GM21360 (cell line): Measurements from ENCODE around the gene SLC49A4.
"Not testable (repeated sequence)": the region's sequence is repeated elsewhere in the genome, so short reads cannot be mapped to it uniquely, and the experiment has no call there.

Experiments
- ATAC-seq: cut with Tn5 transposase; IDR thresholded peaks from one replicate; pipeline ENCODE4 v1.9.1; 2021; ENCODE audit warnings: mild to moderate bottlenecking, moderate library complexity; ENCODE audit not compliant: unreplicated experiment

The SLC49A4 gene, protein sequence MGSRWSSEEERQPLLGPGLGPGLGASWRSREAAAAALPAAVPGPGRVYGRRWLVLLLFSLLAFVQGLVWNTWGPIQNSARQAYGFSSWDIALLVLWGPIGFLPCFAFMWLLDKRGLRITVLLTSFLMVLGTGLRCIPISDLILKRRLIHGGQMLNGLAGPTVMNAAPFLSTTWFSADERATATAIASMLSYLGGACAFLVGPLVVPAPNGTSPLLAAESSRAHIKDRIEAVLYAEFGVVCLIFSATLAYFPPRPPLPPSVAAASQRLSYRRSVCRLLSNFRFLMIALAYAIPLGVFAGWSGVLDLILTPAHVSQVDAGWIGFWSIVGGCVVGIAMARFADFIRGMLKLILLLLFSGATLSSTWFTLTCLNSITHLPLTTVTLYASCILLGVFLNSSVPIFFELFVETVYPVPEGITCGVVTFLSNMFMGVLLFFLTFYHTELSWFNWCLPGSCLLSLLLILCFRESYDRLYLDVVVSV

DNA sequence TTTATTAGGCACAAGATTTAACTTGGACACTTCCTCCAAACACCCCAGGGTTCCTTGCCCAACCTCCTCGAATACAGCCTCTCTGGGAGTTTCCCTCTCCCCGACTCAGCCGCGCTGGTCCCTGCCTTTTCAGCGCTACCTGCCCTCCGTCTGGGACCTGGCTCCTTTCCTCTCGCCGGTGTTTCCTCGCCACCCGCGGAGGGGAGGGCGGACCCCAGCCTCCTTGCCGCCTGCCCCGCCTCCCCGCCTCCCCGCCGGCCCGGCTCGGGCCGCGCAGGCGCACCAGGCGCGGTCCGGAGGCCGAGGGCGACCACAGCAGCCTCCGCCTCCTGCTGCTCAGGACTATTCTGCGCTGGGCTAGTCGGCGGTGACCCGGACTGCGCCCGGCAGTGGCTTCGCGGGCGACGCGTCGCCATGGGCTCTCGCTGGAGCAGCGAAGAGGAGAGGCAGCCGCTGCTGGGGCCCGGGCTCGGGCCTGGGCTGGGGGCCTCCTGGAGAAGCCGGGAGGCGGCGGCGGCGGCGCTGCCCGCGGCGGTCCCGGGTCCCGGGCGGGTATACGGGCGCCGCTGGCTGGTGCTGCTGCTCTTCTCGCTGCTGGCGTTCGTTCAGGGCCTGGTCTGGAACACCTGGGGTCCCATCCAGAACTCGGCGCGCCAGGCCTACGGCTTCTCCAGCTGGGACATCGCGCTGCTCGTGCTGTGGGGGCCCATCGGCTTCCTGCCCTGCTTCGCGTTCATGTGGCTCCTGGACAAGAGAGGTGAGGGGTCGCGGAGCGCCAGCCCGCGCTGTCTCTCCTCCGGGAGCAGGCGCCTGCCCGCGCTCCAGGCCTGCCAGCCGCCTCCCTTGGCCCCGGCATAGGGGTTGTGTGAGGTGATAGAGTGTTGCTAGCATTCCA lies at the start of gene SLC49A4:
Gene SLC49A4 (plus strand): TSS at position 291 of the 895 bp plus-strand sequence. CDS start 124 bp downstream, at position 415.
- peak; percentile 69 for ATAC-seq

DNA sequence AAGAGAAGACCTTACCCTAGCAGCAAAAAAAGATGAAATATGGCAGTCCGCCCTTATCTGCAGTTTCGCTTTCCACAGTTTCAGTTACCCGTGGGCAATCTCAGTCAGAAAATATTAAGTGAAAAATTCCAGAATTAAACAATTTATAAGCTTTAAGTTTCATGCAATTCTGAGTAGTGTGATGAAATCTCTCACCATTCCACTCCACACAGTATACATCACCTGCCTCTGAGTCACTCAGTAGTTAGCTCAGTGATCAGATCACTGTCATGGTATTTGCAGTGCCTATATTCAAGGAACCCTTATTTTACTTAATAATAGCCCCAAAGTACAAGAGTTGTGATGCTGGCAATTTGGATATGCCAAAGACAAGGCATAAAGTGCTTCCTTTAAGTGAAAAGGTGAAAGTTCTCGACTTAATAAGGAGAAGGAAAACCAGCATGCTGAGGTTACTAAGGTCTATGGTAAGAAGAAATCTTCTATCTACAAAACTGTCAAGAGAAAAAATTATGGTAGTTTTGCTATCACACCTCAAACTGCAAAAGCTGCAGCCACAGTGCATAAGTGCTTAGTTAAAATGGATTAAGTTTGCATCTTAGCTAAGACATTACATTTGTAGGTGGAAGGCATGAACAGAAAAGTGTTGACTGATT lies 49.4 kb upstream of the SLC49A4 start:
- no peak for ATAC-seq

DNA sequence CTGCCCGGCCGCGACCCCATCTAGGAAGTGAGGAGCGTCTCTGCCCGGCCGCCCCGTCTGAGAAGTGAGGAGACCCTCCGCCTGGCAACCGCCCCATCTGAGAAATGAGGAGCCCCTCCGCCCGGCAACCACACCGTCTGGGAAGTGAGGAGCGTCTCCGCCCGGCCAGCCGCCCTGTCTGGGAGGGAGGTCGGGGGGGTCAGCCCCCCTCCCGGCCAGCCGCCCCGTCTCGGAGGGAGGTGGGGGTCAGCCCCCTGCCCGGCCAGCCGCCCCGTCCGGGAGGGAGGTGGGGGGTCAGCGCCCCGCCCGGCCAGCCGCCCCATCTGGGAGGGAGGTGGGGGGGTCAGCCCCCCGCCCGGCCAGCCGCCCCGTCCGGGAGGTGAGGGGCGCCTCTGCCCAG lies 47.6 kb upstream of the SLC49A4 start:
- ATAC-seq: not testable (repeated sequence)

DNA sequence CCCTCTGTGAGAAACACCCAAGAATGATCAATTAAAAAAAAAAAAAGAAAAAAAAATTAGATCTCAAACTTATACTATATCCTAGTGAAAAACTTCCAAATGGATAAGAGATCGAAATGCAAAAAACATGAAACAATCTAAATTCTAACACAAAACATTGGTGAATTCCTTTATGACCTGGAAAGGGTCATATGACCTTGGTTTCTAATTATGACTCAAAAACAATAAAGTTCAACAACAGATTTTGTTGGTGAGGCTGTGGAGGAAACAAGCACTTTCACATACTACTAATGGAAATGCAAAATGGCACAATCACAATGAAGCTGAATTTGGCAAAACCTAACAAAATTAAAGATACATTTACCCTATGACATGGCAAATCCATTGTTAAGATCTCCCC lies 46.5 kb upstream of the SLC49A4 start:
- ATAC-seq: no peak

DNA sequence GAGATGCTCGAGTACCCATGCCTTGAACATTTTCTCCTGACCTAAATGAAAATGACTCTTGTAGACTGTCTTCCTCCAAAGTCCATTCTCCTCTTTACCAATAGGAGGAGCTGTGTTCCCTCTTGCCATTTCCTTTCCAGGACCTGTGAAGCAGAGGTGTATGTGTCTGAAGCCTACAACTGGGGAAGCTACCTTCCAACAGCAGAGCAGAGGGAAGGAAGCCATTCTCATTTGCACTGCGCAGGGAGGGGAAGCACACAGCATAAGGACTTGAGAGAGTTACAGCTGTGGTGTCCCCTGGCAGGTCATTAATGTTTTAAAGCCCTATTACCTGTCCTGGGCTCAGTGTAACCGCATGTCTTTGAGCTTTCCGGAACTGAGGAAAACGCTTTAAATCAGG lies 39.9 kb upstream of the SLC49A4 start:
- ATAC-seq: no peak

DNA sequence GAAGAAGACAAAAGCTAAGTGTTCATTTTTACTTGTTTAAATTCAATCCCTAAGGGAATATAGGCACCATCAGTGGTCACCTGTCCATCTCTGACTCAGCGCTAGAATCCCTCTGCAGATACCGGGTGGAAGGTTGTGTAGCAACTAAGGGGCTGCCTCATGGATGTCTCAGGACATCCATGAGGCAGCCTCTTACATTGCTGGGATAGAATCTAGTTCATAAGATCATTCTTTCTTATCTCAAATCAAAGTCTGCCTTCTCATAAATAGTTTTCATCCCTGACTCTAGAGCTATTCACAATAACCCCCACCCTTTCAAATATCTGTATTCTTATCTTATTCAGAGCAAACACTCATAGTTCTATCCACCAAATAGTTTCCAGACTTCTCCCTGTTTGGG lies 39.4 kb upstream of the SLC49A4 start:
- no peak for ATAC-seq

DNA sequence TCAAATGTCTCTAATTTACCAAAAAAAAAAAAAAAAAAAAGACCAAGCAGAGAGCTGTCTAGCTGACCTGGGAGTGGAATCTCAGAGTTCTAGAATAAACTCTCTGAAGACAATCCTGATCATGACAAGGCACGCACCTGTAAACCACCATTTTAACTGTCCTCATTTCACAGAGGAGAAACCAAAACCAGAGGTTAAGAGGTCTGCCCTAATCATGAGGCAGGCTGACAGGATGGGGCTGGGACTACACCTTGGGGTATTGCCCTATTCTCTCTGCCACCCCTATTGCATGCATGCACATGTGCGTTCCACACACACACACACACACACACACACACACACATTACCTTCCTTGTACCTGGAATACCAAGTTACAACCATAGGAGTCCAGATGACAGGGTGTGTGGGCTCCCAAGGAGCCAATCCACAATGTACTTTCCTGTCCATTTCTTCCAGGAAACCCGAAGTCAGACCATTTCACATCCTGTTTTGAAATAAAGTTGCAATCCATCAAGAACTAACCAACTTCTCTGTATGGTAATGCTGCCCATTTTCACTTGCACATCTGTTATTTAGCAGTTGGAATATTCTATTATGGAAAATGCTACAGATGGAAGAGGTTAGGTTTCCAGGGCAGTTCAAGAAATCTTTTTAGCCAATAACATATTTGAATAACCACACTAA lies 35.9 kb upstream of the SLC49A4 start:
- no peak for ATAC-seq

DNA sequence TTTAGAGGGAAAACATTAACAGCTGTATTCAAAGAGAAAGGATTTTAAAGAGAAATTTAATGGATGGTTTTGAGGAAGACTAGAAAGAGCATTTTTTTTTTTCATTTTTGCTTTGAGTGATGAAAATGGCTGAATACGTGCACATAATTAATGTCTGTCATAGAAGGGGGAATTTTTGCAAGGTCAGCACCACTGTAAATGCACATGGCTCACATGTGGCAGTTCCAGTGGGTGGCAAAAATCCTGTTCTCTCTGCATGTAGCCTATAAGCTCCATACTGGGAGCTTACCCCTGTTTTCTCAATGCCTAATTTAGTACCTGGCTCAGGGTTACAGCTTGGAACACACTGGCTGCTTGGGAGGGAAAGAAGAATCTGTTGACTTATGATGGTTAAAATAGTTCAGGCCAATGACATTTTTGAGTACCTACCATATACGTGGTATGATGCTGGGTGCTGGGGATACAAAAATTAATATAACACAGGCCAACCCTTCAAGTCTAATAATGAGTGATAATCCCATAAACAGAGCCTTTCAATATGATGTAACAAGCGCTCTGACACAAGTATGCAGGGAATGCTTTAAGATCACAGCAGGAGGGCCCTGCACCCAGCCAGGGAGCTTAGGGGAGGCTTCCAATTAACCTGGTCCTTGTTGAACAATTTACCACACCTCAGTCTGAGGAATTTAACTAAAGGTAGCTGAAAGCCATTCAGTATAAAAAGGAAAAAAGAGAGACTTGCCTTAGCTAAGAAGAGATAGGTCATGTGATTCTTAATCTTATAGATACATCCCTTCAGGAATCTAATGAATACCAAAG lies 34.2 kb upstream of the SLC49A4 start:
- no peak for ATAC-seq

DNA sequence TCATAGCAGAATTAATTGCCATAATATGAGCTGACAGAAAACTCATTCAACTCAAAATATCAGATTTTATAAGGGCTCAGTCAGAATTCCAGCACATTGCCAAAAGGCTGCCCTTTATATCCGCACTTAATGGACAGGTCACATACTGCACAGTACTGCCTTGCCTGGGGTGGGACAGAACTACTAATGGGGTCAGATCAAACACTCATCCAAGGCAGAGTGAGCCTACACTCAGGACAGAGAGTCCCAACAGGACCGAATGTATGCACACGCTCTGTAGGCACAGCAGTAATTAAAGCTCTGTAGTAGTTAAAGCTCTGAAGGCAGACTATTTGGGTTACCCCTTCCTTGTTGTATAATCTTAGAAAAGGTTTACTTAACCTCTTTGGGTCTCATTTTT lies 28.4 kb upstream of the SLC49A4 start:
- ATAC-seq: no peak

DNA sequence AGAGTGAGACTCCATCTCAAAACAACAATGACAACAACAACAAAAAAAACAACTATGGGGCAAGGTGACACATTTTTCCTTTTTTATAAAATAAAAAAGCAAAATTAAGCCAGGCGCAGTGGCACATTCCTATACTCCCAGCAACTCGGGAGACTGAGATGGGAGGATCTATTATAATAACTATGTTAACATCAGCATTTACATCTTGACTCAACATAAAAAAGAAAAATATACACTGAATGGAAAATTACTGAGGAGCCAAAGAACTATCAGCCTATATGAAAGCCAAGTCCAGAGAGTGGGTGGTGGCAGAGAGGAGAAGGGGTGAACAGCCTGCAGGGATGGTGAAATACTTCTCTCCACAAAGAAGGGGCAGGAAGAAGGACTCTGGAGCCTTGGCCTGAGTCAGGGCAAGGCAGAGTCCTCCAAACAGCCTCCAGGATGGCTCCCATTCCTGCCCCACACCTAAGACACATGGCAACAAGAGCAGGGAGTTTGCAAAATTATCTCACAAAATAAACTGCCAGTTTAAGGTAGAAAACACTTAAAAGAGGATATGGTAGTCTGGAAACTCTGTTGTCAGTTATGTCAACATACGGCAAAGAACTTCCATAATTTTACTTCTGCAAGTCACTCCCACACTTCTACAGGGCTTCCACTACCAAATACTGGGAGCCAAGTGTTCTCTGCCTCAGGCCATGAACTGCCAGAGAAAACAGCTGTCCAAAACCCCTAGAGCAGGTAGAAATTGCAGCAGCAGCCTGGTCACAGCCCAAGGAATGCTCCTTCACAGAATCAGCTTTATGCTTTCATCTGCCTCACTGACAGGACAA lies 27.1 kb upstream of the SLC49A4 start:
- no peak for ATAC-seq

DNA sequence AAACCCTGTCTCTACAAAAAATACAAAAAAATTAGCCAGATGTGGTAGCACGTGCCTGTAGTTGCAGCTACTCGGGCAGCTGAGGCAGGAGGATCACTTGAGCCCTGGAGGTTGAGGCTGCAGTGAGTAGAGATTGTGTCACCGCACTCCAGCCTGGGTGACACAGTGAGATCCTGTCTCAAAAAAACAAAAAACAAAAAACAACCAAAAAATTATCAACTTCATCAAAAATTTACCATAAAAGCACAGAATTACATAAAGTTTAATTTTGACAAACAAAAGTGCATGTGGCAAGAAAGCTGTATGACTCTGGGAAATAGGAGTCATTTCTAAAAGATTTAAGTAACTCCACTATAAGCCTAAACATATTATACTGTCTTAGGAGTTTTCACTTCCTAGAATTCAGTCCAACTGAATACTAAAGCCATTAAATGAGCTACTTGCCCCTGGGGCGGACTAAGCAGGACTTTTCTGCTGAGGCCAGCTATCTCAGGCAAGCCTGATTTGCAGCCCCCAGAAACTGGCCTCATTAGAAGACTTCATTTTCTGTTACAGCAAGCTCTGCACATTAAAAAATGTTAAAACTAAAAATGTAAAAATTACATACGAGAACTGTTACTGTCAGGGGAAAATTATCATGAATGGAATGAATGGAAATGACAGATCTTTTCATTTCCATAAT lies 24.2 kb upstream of the SLC49A4 start:
- ATAC-seq: no peak

DNA sequence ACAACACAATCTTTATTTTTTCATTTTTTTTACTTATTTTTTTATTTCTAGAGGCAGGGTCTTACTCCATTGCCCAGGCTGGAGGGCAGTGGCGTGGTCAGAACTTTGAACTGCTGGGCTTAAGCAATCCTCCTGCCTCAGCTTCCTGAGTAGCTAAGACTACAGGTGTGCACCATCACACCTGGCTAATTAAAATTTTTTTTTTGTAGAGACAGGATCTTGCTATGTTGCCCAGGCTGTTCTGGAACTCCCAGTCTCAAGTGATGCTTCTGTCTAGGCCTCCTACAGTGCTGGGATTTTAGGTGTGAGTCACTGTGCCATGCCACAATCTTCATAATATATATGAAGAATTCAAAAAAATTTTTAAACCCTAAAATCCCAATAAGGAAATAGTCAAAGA lies 22.0 kb upstream of the SLC49A4 start:
- no peak for ATAC-seq

DNA sequence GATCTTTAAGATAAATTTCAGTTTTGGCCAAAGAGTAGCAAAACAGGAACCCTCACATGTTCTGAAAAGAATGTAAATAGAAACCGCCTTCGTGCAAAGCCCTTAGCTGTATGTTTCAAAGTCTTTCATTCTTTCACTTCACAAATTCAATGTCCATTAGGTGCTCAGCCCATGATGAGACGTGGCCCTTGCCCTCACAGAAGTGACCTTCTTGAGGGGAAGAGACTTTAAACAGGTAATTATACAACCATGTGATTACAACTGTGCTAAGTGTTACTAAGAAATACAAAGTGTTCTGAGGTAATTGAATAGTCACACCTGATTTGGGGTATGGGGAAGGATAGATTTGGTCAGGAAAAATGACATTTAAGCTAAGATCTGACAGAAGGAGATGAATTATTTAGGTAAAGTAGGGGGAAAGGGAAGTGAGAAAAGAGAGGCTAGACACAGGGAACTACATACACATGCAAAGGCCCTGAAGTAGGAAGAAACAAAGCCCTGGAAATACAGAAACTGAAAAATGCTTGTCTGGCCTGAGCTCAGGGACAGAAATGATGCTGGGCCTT lies 20.8 kb upstream of the SLC49A4 start:
- no peak for ATAC-seq

DNA sequence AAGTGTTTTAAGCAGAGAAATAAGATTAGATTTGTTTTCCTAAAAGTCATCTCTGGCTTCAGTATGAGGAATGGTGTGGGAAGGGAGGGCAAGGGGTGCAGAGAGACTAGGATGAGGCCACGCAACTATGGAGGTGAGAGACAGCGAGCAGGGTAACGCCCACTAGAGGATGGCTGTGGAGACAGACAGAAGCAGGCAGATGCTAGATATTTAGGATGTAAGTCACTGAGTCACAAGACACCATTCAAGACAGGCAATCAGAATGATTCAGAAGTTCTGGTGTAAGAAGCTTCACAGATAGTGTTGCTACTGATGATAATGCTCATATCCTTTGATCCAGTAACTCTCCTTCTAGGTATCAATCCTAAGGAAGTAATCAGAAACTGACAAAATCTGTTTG lies 20.3 kb upstream of the SLC49A4 start:
- ATAC-seq: no peak

DNA sequence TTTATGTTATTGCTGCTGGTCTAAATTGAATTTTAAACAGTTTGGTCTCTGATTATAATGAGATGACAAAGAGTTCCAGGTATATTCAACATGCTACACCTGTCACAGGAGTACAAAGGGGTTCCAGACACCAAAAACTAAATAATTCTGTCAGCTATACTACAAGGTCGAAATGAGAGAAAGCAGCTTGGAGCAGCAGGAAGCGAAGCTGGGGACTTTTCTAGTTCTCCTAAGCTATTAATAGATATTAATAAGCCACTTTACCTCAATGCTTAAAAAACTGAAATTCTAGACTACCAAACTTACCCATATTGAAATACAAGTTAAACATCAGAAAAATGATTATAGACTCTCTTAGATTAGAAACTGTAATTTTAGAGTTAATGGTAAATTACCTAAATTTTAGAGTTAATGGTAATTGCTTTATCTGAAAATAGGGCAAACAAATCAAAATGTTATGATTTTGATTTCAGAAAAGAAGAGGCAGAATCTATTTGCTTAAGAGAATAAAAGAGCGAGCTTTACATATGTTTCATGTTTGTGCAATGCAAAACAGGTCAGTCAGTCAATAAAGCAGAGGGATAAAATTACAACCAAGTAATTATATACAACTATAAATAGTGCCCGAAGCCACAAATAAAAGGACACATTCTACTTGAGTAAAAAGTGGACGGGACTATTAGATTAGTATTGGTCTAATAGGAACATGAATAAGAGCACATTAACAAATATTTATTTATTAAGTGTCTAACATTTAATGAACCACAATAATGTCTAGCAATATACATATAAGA lies 18.0 kb upstream of the SLC49A4 start:
- no peak for ATAC-seq

DNA sequence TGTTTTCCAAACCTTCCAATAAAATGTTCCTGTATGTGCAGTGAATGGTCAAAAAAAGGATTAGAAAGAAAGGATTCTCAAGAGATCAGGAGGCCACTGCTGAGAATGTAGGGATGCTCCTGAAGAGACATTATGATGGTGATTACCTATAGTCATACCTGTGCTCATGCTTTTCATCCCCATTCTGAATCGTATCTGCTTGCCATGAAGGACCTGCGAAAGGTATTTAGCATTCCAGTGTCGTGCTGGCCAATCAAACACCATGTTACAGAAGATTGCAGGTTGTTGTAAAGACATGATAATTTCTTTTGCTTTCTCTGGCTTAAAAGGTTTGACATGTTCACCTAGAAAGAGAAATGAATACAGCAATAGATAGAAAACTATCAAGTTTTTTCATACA lies 17.3 kb upstream of the SLC49A4 start:
- ATAC-seq: no peak

DNA sequence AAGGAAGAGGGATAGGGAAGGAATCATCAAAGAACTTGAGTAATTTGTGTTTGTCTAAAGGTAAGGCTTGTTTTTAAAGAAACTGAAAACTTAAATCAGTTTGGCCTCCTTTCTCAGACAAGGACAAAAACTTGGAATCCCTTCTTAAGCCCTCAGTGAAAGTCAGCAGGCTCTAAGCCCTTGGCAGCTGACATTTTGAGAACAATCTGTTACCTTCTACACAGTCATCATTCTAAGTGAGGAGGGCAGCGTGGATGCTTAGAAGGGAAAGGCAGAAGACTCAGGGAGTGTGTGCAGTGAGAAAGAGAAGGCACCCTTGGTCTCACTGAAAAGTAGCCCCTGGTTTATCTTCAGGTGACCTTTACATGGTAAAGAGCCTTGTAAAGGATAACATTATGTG lies 12.1 kb upstream of the SLC49A4 start:
- no peak for ATAC-seq
